K562 (cell line): ENCODE data around the gene UBXN10. TPM values are rescaled to one million over a fixed set of nuclear protein-coding genes. Genes with fewer than 3 reads are reported as not detected.

Experiments
- ATAC-seq: fragments of 200-7000 bp; cut with Tn5 transposase; 3 replicates; pipeline ENCODE4 v1.9.1; 2020; ENCODE audit warnings: moderate library complexity
- BruUV-seq: library from RNA; stranded (reverse); fragments of 400-500 nt; replicated peaks from 2 replicates; lab custom pipeline; 2021; lab: Mats Ljungman, UMichigan
- CTCF ChIA-PET: fragments of 300-600 bp; formaldehyde crosslinking; extraction: SDS; loops from one replicate; lab custom pipeline; 2021; ENCODE audit warnings: low intra/inter-chr PET ratio; lab: Yijun Ruan, JAX
- POLR2A ChIA-PET: fragments of 300-600, 350-650 bp; sonication (Branson Sonifier 250); formaldehyde crosslinking; extraction: SDS; loops from one replicate; lab custom pipeline; 2021; ENCODE audit warnings: antibody characterized with exemption, inconsistent platforms; lab: Yijun Ruan, JAX
- DNase-seq, 4 experiments: peaks; one replicate each; pipeline versions ENCODE4 v3.0.0 to v3.0.0-alpha.2; 2011 to 2018; ENCODE audit warnings: low spot score in 3 of 4, mixed read lengths in 3 of 4; ENCODE audit errors: extremely low read depth in 1 of 4
- FAIRE-seq: peaks from 2 replicates; lab custom pipeline; 2011; peaks lifted over from hg19 to GRCh38; lab: Jason Lieb, UNC
- H2AFZ ChIP-seq: 2 replicates; pipeline ENCODE4 v1.6.0; 2011; ENCODE audit warnings: low read depth, low read length, control low read depth, inconsistent platforms
- H3K27ac ChIP-seq: fragments of 200-600 bp; 3 replicates; pipeline ENCODE4 v1.8.0; 2011; ENCODE audit warnings: low read depth, mild to moderate bottlenecking, control low read depth, inconsistent platforms, low read length, moderate library complexity, mixed read lengths; ENCODE audit errors: extremely low read depth
- H3K27me3 ChIP-seq, 2 experiments: fragments of 300-600 bp in 1 of 2; 2 replicates in 1 of 2; 3 replicates in 1 of 2; pipeline versions ENCODE4 v1.6.0 to v1.8.0; 2011; ENCODE audit warnings: inconsistent platforms in 2 of 2, low read length in 2 of 2, mild to moderate bottlenecking in 1 of 2, mixed read lengths in 1 of 2, moderate library complexity in 1 of 2; ENCODE audit not compliant: control insufficient read depth in 2 of 2, insufficient read depth in 2 of 2
- H3K36me3 ChIP-seq: fragments of 300-600 bp; 3 replicates; pipeline ENCODE4 v1.8.0; 2011; ENCODE audit warnings: mild to moderate bottlenecking, low read length, inconsistent platforms; ENCODE audit not compliant: control insufficient read depth, insufficient read depth
- H3K4me1 ChIP-seq, 2 experiments: fragments of 200-600 bp in 1 of 2; replicated peaks in 1 of 2; 2 replicates in 1 of 2; 3 replicates in 1 of 2; pipeline versions ENCODE4 v1.5.1 to v1.8.0; 2011; ENCODE audit warnings: inconsistent platforms in 2 of 2, low read length in 2 of 2, mild to moderate bottlenecking in 1 of 2, mixed read lengths in 1 of 2, moderate library complexity in 1 of 2; ENCODE audit not compliant: control insufficient read depth in 2 of 2, insufficient read depth in 2 of 2
- H3K4me2 ChIP-seq: 2 replicates; pipeline ENCODE4 v1.6.1; 2011; ENCODE audit warnings: low read length, control low read depth, inconsistent platforms, mixed read lengths; ENCODE audit not compliant: insufficient read depth
- H3K4me3 ChIP-seq: fragments of 200-600 bp; sonication (generic), shearing (Covaris generic); 2 replicates; pipeline ENCODE4 v1.5.1; 2016; ENCODE audit warnings: control low read depth, inconsistent platforms
- H3K79me2 ChIP-seq: fragments of 200-600 bp; 3 replicates; pipeline ENCODE4 v1.8.0; 2011; ENCODE audit warnings: low read length, inconsistent platforms; ENCODE audit not compliant: control insufficient read depth, insufficient read depth
- H3K9ac ChIP-seq, 2 experiments: 2 replicates each; pipeline versions ENCODE4 v1.6.0 to v1.6.1; 2011; ENCODE audit warnings: low read depth in 2 of 2, low read length in 2 of 2, control low read depth in 1 of 2, inconsistent platforms in 1 of 2, mild to moderate bottlenecking in 1 of 2, mixed read lengths in 1 of 2; ENCODE audit not compliant: insufficient read depth in 1 of 2
- H3K9me1 ChIP-seq: one replicate; pipeline ENCODE4 v1.6.0; 2011; ENCODE audit warnings: inconsistent platforms, mild to moderate bottlenecking, low read length, moderate library complexity; ENCODE audit not compliant: control insufficient read depth, insufficient read depth
- H3K9me3 ChIP-seq: replicated peaks from 2 replicates; pipeline ENCODE4 v1.5.1; 2011; ENCODE audit warnings: low read depth, low read length, inconsistent platforms; ENCODE audit not compliant: control insufficient read depth, insufficient read depth
- H4K20me1 ChIP-seq: replicated peaks from 2 replicates; pipeline ENCODE4 v1.6.1; 2011; ENCODE audit warnings: low read length, inconsistent platforms, mixed read lengths; ENCODE audit not compliant: control insufficient read depth, insufficient read depth
- BRD9 ChIP-seq: fragments of 450-650 bp; IDR thresholded peaks from 2 replicates; pipeline ENCODE4 v1.6.1; 2018; ENCODE audit warnings: low read depth; ENCODE audit not compliant: partially characterized antibody
- FOSL1 ChIP-seq: fragments of 200-800 bp; sonication (Bioruptor generic); conservative IDR thresholded peaks from 2 replicates; pipeline ENCODE4 v1.6.1; 2016; ENCODE audit warnings: missing genetic modification characterization, missing compliant biosample characterization
- GATAD2A ChIP-seq: fragments of 450-650 bp; IDR thresholded peaks from 2 replicates; pipeline ENCODE4 v1.6.1; 2017
- MED1 ChIP-seq: sonication (generic); formaldehyde crosslinking; IDR thresholded peaks from 2 replicates; pipeline ENCODE4 v1.8.1; 2023; ENCODE audit warnings: missing genetic modification reagents, borderline replicate concordance
- NCOR1 ChIP-seq: fragments of 450-650 bp; IDR thresholded peaks from 2 replicates; pipeline ENCODE4 v1.6.1; 2016; ENCODE audit warnings: mild to moderate bottlenecking, moderate library complexity
- RBBP5 ChIP-seq: fragments of 200-600 bp; sonication (generic); IDR thresholded peaks from 2 replicates; pipeline ENCODE4 v1.6.1; 2012; ENCODE audit warnings: borderline replicate concordance, mild to moderate bottlenecking, low read length, control low read depth, inconsistent platforms; ENCODE audit not compliant: insufficient read depth, poor library complexity, severe bottlenecking
- ZNF12 ChIP-seq: sonication (generic); formaldehyde crosslinking; IDR thresholded peaks from 2 replicates; pipeline ENCODE4 v1.4.0; 2020; ENCODE audit warnings: mild to moderate bottlenecking, missing genetic modification reagents
- ZNF707 ChIP-seq: fragments of 250-450 bp; sonication (Bioruptor Pico); conservative IDR thresholded peaks from 2 replicates; pipeline ENCODE4 v1.8.0; 2022; ENCODE audit warnings: inconsistent platforms, mild to moderate bottlenecking, moderate library complexity
- WGBS: fragments of 100-300 bp; shearing (Covaris generic); methylation state at CpG from one replicate; pipeline ENCODE4 v1.1.6; 2016; ENCODE audit warnings: low coverage, mixed read lengths; ENCODE audit not compliant: insufficient coverage; ENCODE audit errors: missing lambda C conversion rate; 5-methylcytosine and 5-hydroxymethylcytosine counted together
- in situ Hi-C: fragments of 300-500 bp; cut with MboI; formaldehyde crosslinking; loops from 4 replicates; pipeline ENCODE4 v1.15.0; 2018; ENCODE audit warnings: inconsistent platforms, mixed read lengths
- intact Hi-C: fragments of 100-400 bp; cut with micrococcal nuclease; formaldehyde crosslinking; loops from 2 replicates; pipeline ENCODE4 v1.14.2; 2022
- polyA plus RNA-seq, 8 experiments: library from polyadenylated mRNA; depleted of rRNA in 4 of 8; stranded (reverse) in 5 of 8; unstranded in 3 of 8; fragments of >200 nt; fragmentation: Nextera tagmentation in 2 of 8; fragmentation: Illumina TruSeq in 1 of 8; extraction: Ambion mirVana in 2 of 8; extraction: Trizol in 1 of 8; gene quantifications; 2 replicates each; pipeline versions ENCODE4 v1.2.1 to v1.2.3, GENCODE V29; 2011 to 2014; ENCODE audit warnings: inconsistent platforms in 1 of 8, missing spikeins in 1 of 8
- total RNA-seq, 7 experiments: library from RNA; depleted of rRNA in 6 of 7; stranded (reverse); fragments of >200 nt in 6 of 7; fragmentation: Illumina TruSeq in 2 of 7; extraction: Trizol in 2 of 7; gene quantifications; 2 replicates each; pipeline versions ENCODE4 v1.2.1 to v1.2.3, GENCODE V29; 2011 to 2021; ENCODE audit warnings: low replicate concordance in 1 of 7
- TF ChIP-seq, protein P1 (sequence below): fragments of 250-450 bp; sonication (Bioruptor Pico); IDR thresholded peaks from 2 replicates; pipeline ENCODE4 v1.8.0; 2022; ENCODE audit warnings: inconsistent platforms
- TF ChIP-seq, protein P2 (sequence below): sonication (generic); formaldehyde crosslinking; IDR thresholded peaks from 2 replicates; pipeline ENCODE4 v1.8.0; 2022; ENCODE audit warnings: mild to moderate bottlenecking, missing genetic modification reagents
- TF ChIP-seq, protein P3 (sequence below): fragments of 250-450 bp; sonication (Bioruptor Pico); IDR thresholded peaks from 2 replicates; pipeline ENCODE4 v1.5.0; 2020; ENCODE audit warnings: mild to moderate bottlenecking

The UBXN10 gene
- total and polyA plus RNA-seq, 9 of the 15 experiments (the other 6 are each of a cell fraction or from before 2014, with no cell fraction given): 10.7 to 17.7 (median 13.6) TPM

DNA sequence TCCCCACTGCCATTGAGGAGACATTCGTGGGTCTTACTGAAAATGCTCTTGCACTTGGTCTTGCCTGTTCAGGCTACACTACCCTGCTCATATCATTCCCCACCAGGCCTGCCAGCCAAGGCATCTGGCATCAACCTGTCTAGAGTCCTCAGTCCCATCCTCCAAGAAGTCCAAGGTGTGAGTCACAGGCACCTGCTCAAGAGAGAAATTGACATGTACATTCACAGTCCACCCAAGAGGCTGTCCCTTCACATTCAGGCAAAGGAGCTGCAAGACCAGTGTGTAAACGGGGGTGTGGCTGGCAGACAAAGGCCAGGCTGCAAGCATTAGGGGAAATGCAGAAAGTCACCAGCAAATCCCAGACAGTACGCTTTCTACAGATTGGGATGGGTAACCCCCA, 13.5 kb downstream of the UBXN10 start:
- DNase-seq: peak in 2 of 4 experiments; percentile 23 to 48
- H3K4me3 ChIP-seq: no peak overlapping the region
- peak overlapping the region; percentile 16; the same call in 2 of the 3 replicates for H3K27ac ChIP-seq
- in situ Hi-C loops: no loop called here
- no TSS peak for BruUV-seq
- POLR2A ChIA-PET: interaction anchor here (0.8 to 2.1 kb wide), 4 partner anchors 11 to 291 kb away, joined by 3 to 8 read pairs (median 4); no protein-coding TSS in a partner anchor
- H4K20me1 ChIP-seq: no peaks in the 10 kb centered on the region
- H3K9ac ChIP-seq: peak overlapping the region in 1 of 2 experiments; percentile 4; a peak in 1 of 4 replicates
- no peaks in the 10 kb centered on the region for H3K36me3 ChIP-seq
- peak overlapping the region; percentile 74 for H3K4me2 ChIP-seq
- H2AFZ ChIP-seq: 0 out of 2 replicates have a peak overlapping the region, but pooled peaks have one; percentile 9
- TF ChIP-seq GATAD2A (peak; percentile 49; the same call in 1 of the 2 replicates), FOSL1 (tag) (0 out of 2 replicates have a peak, but pooled peaks have one; percentile 30), RBBP5 (peak; percentile 4), ZNF12 (no peak)
- TF ChIP-seq, all 486 proteins: peak for 3
- FAIRE-seq: peak; percentile 40
- ATAC-seq: peak; percentile 14
- H3K4me1 ChIP-seq: peaks cover 19 to 37% of the 10 kb centered on the region in 2 experiments
- intact Hi-C loops: loop anchor here (5.0 kb wide), 1 partner anchor 37 kb away; no protein-coding TSS in a partner anchor
- CTCF ChIA-PET: no interaction called here
- H3K27me3 ChIP-seq: no peaks in the 10 kb centered on the region
- H3K9me1 ChIP-seq: no peaks in the 10 kb centered on the region
- WGBS: 18% methylated on average over 3 of the region's 3 CpGs
- H3K79me2 ChIP-seq: no peaks in the 10 kb centered on the region
- H3K9me3 ChIP-seq: no peaks in the 10 kb centered on the region

DNA sequence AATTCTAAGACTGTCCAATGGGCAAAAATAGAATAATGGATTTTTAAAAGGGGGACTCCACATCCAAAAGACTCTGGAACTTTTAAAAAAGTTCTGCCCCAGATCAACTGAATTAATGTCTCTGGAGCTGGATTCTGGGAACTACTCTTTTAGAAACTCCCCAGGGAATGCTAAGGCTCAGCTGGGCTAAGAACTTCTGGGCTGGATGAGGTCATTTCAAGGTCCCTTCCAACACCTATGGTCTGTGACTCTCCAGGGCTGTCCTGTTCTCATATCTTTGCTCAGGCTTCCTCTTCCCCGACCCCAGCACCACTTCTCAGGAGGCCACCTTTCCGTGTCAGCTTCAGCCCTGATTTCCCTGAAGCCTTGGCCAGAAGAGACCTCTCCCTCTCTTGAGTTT, 13.9 kb downstream of the UBXN10 start:
- intact Hi-C loops (loop anchor here (5.0 kb wide), 1 partner anchor 38 kb away; no protein-coding TSS in a partner anchor), in situ Hi-C loops (no loop called here)
- H3K9ac ChIP-seq: 0 out of 4 replicates have a peak overlapping the region, but pooled peaks of 1 of the 2 experiments have one; percentile 9
- FAIRE-seq (no peak), ATAC-seq (no peak), DNase-seq (no peak)
- no peak overlapping the region for H2AFZ ChIP-seq
- H3K79me2 ChIP-seq: no peaks in the 10 kb centered on the region
- H3K4me2 ChIP-seq: no peak overlapping the region
- no peaks in the 10 kb centered on the region for H3K36me3 ChIP-seq
- peaks cover 18 to 32% of the 10 kb centered on the region in 2 experiments for H3K4me1 ChIP-seq
- no peak overlapping the region for H3K4me3 ChIP-seq
- no TSS peak for BruUV-seq
- H3K9me1 ChIP-seq: no peaks in the 10 kb centered on the region
- no peaks in the 10 kb centered on the region for H4K20me1 ChIP-seq
- ChIA-PET POLR2A (interaction anchor here (0.8 to 2.1 kb wide), 4 partner anchors 10 to 291 kb away, joined by 3 to 8 read pairs (median 4); no protein-coding TSS in a partner anchor), CTCF (no interaction called here)
- WGBS: 15% methylated on average over 2 of the region's 2 CpGs
- no peaks in the 10 kb centered on the region for H3K9me3 ChIP-seq
- H3K27me3 ChIP-seq: no peaks in the 10 kb centered on the region
- H3K27ac ChIP-seq: no peak overlapping the region
- TF ChIP-seq, protein P1, sequence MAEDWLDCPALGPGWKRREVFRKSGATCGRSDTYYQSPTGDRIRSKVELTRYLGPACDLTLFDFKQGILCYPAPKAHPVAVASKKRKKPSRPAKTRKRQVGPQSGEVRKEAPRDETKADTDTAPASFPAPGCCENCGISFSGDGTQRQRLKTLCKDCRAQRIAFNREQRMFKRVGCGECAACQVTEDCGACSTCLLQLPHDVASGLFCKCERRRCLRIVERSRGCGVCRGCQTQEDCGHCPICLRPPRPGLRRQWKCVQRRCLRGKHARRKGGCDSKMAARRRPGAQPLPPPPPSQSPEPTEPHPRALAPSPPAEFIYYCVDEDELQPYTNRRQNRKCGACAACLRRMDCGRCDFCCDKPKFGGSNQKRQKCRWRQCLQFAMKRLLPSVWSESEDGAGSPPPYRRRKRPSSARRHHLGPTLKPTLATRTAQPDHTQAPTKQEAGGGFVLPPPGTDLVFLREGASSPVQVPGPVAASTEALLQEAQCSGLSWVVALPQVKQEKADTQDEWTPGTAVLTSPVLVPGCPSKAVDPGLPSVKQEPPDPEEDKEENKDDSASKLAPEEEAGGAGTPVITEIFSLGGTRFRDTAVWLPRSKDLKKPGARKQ: no peak
- TF ChIP-seq, protein P2, sequence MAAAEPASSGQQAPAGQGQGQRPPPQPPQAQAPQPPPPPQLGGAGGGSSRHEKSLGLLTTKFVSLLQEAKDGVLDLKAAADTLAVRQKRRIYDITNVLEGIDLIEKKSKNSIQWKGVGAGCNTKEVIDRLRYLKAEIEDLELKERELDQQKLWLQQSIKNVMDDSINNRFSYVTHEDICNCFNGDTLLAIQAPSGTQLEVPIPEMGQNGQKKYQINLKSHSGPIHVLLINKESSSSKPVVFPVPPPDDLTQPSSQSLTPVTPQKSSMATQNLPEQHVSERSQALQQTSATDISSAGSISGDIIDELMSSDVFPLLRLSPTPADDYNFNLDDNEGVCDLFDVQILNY (CRISPR knock-in tag): no peak
- TF ChIP-seq MED1 (CRISPR knock-in tag): no peak
- TF ChIP-seq, protein P3, sequence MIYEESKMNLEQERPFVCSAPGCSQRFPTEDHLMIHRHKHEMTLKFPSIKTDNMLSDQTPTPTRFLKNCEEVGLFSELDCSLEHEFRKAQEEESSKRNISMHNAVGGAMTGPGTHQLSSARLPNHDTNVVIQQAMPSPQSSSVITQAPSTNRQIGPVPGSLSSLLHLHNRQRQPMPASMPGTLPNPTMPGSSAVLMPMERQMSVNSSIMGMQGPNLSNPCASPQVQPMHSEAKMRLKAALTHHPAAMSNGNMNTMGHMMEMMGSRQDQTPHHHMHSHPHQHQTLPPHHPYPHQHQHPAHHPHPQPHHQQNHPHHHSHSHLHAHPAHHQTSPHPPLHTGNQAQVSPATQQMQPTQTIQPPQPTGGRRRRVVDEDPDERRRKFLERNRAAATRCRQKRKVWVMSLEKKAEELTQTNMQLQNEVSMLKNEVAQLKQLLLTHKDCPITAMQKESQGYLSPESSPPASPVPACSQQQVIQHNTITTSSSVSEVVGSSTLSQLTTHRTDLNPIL: no peak
- no peak for TF ChIP-seq ZNF707 (CRISPR knock-in tag)
- TF ChIP-seq NCOR1: no peak
- TF ChIP-seq BRD9: no peak
